IMR-90 (cell line): Measurements from ENCODE around the gene DAPK1. TPM values are rescaled to one million over a fixed set of nuclear protein-coding genes. Genes with fewer than 3 reads are reported as not detected.

Experiments used
- ATAC-seq: fragments of 200-7000 bp; cut with Tn5 transposase; 2 replicates; pipeline ENCODE4 v1.9.1; 2020; ENCODE audit warnings: low read depth, mild to moderate bottlenecking, moderate library complexity
- BruUV-seq: library from RNA; stranded (reverse); fragments of 400-500 nt; replicated peaks from 2 replicates; lab custom pipeline; 2021; lab: Mats Ljungman, UMichigan
- CTCF ChIA-PET: fragments of 300-600 bp; formaldehyde crosslinking; extraction: SDS; loops from one replicate; lab custom pipeline; 2021; ENCODE audit warnings: antibody characterized with exemption; lab: Yijun Ruan, JAX
- POLR2A ChIA-PET: fragments of 300-600 bp; sonication (Branson Sonifier 250); formaldehyde crosslinking; loops from one replicate; lab custom pipeline; 2022; ENCODE audit warnings: antibody characterized with exemption; ENCODE audit not compliant: unreplicated experiment; lab: Charles Lee
- DNase-seq: peaks from one replicate; pipeline ENCODE4 v3.0.0; 2013
- H2AFZ ChIP-seq: replicated peaks from 2 replicates; pipeline ENCODE3; 2013; ENCODE audit warnings: low read length, mild to moderate bottlenecking; ENCODE audit not compliant: poor library complexity
- H2AK5ac ChIP-seq: 2 replicates; pipeline ENCODE4 v1.6.1; 2013; ENCODE audit warnings: low read depth, low read length, inconsistent platforms
- H2AK9ac ChIP-seq: replicated peaks from 2 replicates; pipeline ENCODE3; 2013; ENCODE audit warnings: mild to moderate bottlenecking, low read depth, low read length, moderate library complexity; ENCODE audit not compliant: poor library complexity
- H2BK120ac ChIP-seq: 2 replicates; pipeline ENCODE4 v1.6.1; 2013; ENCODE audit warnings: low read depth, low read length, inconsistent platforms
- H2BK15ac ChIP-seq: 3 replicates; pipeline ENCODE4 v1.6.1; 2013; ENCODE audit warnings: low read depth, low read length, inconsistent platforms
- H2BK20ac ChIP-seq: 2 replicates; pipeline ENCODE4 v1.6.1; 2013; ENCODE audit warnings: low read depth, mild to moderate bottlenecking, inconsistent platforms, low read length, moderate library complexity
- H2BK5ac ChIP-seq: 2 replicates; pipeline ENCODE4 v1.6.1; 2013; ENCODE audit warnings: mild to moderate bottlenecking, low read depth, low read length, inconsistent platforms; ENCODE audit not compliant: poor library complexity, severe bottlenecking
- H3K14ac ChIP-seq: replicated peaks from 2 replicates; pipeline ENCODE4 v1.6.1; 2013; ENCODE audit warnings: low read depth, low read length, inconsistent platforms
- H3K18ac ChIP-seq: 2 replicates; pipeline ENCODE4 v1.6.1; 2013; ENCODE audit warnings: low read depth, low read length, control low read depth
- H3K23ac ChIP-seq: 2 replicates; pipeline ENCODE4 v1.6.1; 2013; ENCODE audit warnings: low read depth, low read length, inconsistent platforms
- H3K27ac ChIP-seq: 2 replicates; pipeline ENCODE4 v1.5.1; 2013; ENCODE audit warnings: mild to moderate bottlenecking, control low read depth, low read length; ENCODE audit not compliant: insufficient read depth
- H3K27me3 ChIP-seq: 2 replicates; pipeline ENCODE4 v1.6.1; 2013; ENCODE audit warnings: low read length; ENCODE audit not compliant: control insufficient read depth, insufficient read depth
- H3K36me3 ChIP-seq: 2 replicates; pipeline ENCODE4 v1.6.1; 2013; ENCODE audit warnings: low read length, mixed read lengths; ENCODE audit not compliant: control insufficient read depth, insufficient read depth
- H3K4ac ChIP-seq: 2 replicates; pipeline ENCODE4 v1.6.1; 2013; ENCODE audit warnings: low read depth, low read length, inconsistent platforms
- H3K4me1 ChIP-seq: 2 replicates; pipeline ENCODE4 v1.6.1; 2013; ENCODE audit warnings: low read length, mixed read lengths; ENCODE audit not compliant: control insufficient read depth, insufficient read depth
- H3K4me2 ChIP-seq: 2 replicates; pipeline ENCODE4 v1.6.1; 2013; ENCODE audit warnings: low read depth, mild to moderate bottlenecking, control low read depth, low read length, moderate library complexity
- H3K4me3 ChIP-seq: 2 replicates; pipeline ENCODE4 v1.5.1; 2013; ENCODE audit warnings: low read depth, mild to moderate bottlenecking, control low read depth, low read length, moderate library complexity; ENCODE audit not compliant: insufficient read depth
- H3K56ac ChIP-seq: 2 replicates; pipeline ENCODE4 v1.6.1; 2013; ENCODE audit warnings: low read length, inconsistent platforms; ENCODE audit not compliant: insufficient read depth; ENCODE audit errors: extremely low read depth
- H3K79me1 ChIP-seq, 2 experiments: 2 replicates each; pipeline ENCODE4 v1.6.1; 2013; ENCODE audit warnings: low read length in 2 of 2, inconsistent platforms in 1 of 2, low read depth in 1 of 2
- H3K9ac ChIP-seq: 2 replicates; pipeline ENCODE4 v1.6.1; 2013; ENCODE audit warnings: low read depth, low read length, control low read depth
- H3K9me1 ChIP-seq: 2 replicates; pipeline ENCODE4 v1.6.1; 2013; ENCODE audit warnings: low read length, inconsistent platforms; ENCODE audit not compliant: insufficient read depth
- H3K9me3 ChIP-seq: 2 replicates; pipeline ENCODE4 v1.6.1; 2013; ENCODE audit warnings: low read length; ENCODE audit not compliant: control insufficient read depth, insufficient read depth
- H4K20me1 ChIP-seq: 2 replicates; pipeline ENCODE4 v1.6.1; 2013; ENCODE audit warnings: low read length, inconsistent platforms; ENCODE audit not compliant: insufficient read depth
- H4K5ac ChIP-seq: 2 replicates; pipeline ENCODE4 v1.6.1; 2013; ENCODE audit warnings: mild to moderate bottlenecking, low read depth, low read length, control low read depth
- H4K8ac ChIP-seq, 2 experiments: 2 replicates each; pipeline ENCODE4 v1.6.1; 2013; ENCODE audit warnings: low read depth in 2 of 2, low read length in 2 of 2, control low read depth in 1 of 2, inconsistent platforms in 1 of 2
- H4K91ac ChIP-seq: 2 replicates; pipeline ENCODE4 v1.6.1; 2013; ENCODE audit warnings: low read depth, low read length, inconsistent platforms; ENCODE audit not compliant: insufficient read depth
- CEBPB ChIP-seq: IDR thresholded peaks from 2 replicates; pipeline ENCODE4 v1.6.1; 2012; ENCODE audit warnings: low read depth, low read length, improper control_type of control experiment
- MAZ ChIP-seq: IDR thresholded peaks from 2 replicates; pipeline ENCODE4 v1.6.1; 2012; ENCODE audit warnings: low read depth, mild to moderate bottlenecking, low read length, improper control_type of control experiment, moderate library complexity, borderline replicate concordance
- RFX5 ChIP-seq: IDR thresholded peaks from 2 replicates; pipeline ENCODE4 v1.8.0; 2012; ENCODE audit warnings: low read depth, mild to moderate bottlenecking, low read length, moderate library complexity
- SMC3 ChIP-seq: fragments of 150-350 bp; IDR thresholded peaks from 2 replicates; pipeline ENCODE4 v1.6.1; 2016; ENCODE audit warnings: low read depth, mild to moderate bottlenecking, antibody characterized with exemption, low read length, moderate library complexity
- WGBS, 2 experiments: methylation state at CpG; one replicate each; pipeline versions ENCODE4 v1.1.5 to v1.1.7; 2013; ENCODE audit warnings: missing lambda C conversion rate in 2 of 2; ENCODE audit not compliant: insufficient read length in 1 of 2; ENCODE audit errors: extremely low coverage in 2 of 2; 5-methylcytosine and 5-hydroxymethylcytosine counted together
- dilution Hi-C: fragments of 300-500 bp; cut with HindIII; formaldehyde crosslinking; loops from one replicate; pipeline ENCODE4 v1.14.3; 2018; ENCODE audit warnings: low sequenced_read_pairs; ENCODE audit not compliant: unreplicated experiment
- in situ Hi-C: fragments of 300-500 bp; cut with MboI; formaldehyde crosslinking; loops from 3 replicates; pipeline ENCODE4 v1.14.3; 2019; ENCODE audit warnings: low sequenced_read_pairs, inconsistent platforms, mixed read lengths
- intact Hi-C: fragments of 100-400 bp; cut with micrococcal nuclease; formaldehyde crosslinking; loops from 2 replicates; pipeline ENCODE4 v1.10.0; 2022
- polyA plus RNA-seq, 3 experiments: library from polyadenylated mRNA; depleted of rRNA; stranded (reverse); fragments of >200 nt; gene quantifications; 2 replicates each; pipeline ENCODE4 v1.2.3, GENCODE V29; 2012; ENCODE audit warnings: low replicate concordance in 1 of 3
- total RNA-seq: library from RNA; depleted of rRNA; stranded (reverse); fragments of >200 nt; gene quantifications from 2 replicates; pipeline ENCODE4 v1.2.3, GENCODE V29; 2012
- TF ChIP-seq, protein P1 (sequence below): fragments of 150-350 bp; IDR thresholded peaks from 2 replicates; pipeline ENCODE4 v1.6.1; 2016; ENCODE audit warnings: low read depth, mild to moderate bottlenecking, low read length, moderate library complexity, borderline replicate concordance

DAPK1 gene
- total and polyA plus RNA-seq, 2 of the 4 experiments (the other 2 are of a cell fraction): under 0.01 to 0.03 TPM

DNA sequence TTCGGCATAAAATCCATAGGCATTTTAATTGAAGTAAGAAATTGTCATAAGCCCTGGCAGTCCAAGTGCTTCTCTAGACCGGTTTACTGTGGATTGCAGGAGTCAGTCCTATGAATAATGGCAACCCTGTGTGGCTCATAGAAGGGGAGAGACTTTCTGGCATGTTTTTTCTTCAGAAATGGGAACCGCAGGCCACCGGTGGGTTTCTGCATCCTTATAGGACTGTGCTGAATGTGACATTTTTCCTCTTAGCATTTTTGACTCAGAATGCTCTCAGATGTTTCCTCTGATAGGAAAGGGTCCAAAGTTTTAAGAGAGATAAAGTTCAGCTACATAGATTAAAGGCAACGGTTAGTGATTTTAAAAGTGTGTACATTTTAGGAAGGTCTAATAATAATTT is 6.3 kb downstream of the DAPK1 start:
- no peak overlapping the region for H2BK15ac ChIP-seq
- no peak overlapping the region for H3K56ac ChIP-seq
- DNase-seq (no peak), ATAC-seq (no peak)
- H3K18ac ChIP-seq: no peak overlapping the region
- H2BK5ac ChIP-seq: no peak overlapping the region
- in situ Hi-C loops: no loop called here
- H4K8ac ChIP-seq: no peak overlapping the region
- H3K9me3 ChIP-seq: no peaks in the 10 kb centered on the region
- no peak overlapping the region for H2BK120ac ChIP-seq
- 83% methylated on average over 3 of the region's 5 CpGs; no CpG with 5 or more reads in 1 of the 2 experiments for WGBS, 2 experiments
- no peak overlapping the region for H3K9ac ChIP-seq
- no peaks in the 10 kb centered on the region for H4K20me1 ChIP-seq
- CTCF ChIA-PET: no interaction called here
- no peaks in the 10 kb centered on the region for H3K79me1 ChIP-seq
- H4K5ac ChIP-seq: no peak overlapping the region
- POLR2A ChIA-PET: no interaction called here
- intact Hi-C loops: no loop called here
- H2AK5ac ChIP-seq: no peak overlapping the region
- no peak for TF ChIP-seq SMC3
- TF ChIP-seq, protein P1, sequence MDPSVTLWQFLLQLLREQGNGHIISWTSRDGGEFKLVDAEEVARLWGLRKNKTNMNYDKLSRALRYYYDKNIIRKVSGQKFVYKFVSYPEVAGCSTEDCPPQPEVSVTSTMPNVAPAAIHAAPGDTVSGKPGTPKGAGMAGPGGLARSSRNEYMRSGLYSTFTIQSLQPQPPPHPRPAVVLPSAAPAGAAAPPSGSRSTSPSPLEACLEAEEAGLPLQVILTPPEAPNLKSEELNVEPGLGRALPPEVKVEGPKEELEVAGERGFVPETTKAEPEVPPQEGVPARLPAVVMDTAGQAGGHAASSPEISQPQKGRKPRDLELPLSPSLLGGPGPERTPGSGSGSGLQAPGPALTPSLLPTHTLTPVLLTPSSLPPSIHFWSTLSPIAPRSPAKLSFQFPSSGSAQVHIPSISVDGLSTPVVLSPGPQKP: no peak
- TF ChIP-seq CEBPB: no peak
- TF ChIP-seq MAZ: no peak
- TF ChIP-seq RFX5: no peak
- peaks cover 10% of the 10 kb centered on the region for H3K27me3 ChIP-seq
- no peak overlapping the region for H2AFZ ChIP-seq
- H4K91ac ChIP-seq: no peak overlapping the region
- no peak overlapping the region for H3K4me2 ChIP-seq
- H3K23ac ChIP-seq: no peak overlapping the region
- H3K9me1 ChIP-seq: no peaks in the 10 kb centered on the region
- no peaks in the 10 kb centered on the region for H3K36me3 ChIP-seq
- H3K27ac ChIP-seq: no peak overlapping the region
- no peak overlapping the region for H2BK20ac ChIP-seq
- H3K4me1 ChIP-seq: no peaks in the 10 kb centered on the region
- no TSS peak for BruUV-seq
- H2AK9ac ChIP-seq: no peak overlapping the region
- H3K4me3 ChIP-seq: no peak overlapping the region
- dilution Hi-C loops: no loop called here
- no peak overlapping the region for H3K14ac ChIP-seq
- no peak overlapping the region for H3K4ac ChIP-seq
